Measurements from ENCODE around the gene DNAAF5. TPM values are rescaled to one million over a fixed set of nuclear protein-coding genes. Genes with fewer than 3 reads are reported as not detected.

The DNAAF5 gene
- total and polyA plus RNA-seq, 2 of the 13 experiments (the other 11 are each of a cell fraction or from before 2014, with no cell fraction given), result 11.9 to 21.5 TPM

- peak; percentile 58; the same call in 1 of the 2 replicates for TF ChIP-seq ZHX1 (CRISPR knock-in tag; IDR thresholded peaks at IDR 0.05; ENCODE audit: low read depth)
- peak; percentile 86; the same call in 1 of the 2 replicates for TF ChIP-seq ELF3 (CRISPR knock-in tag; IDR thresholded peaks at IDR 0.05)
- TF ChIP-seq GLMP (CRISPR knock-in tag; IDR thresholded peaks at IDR 0.05; ENCODE audit: borderline replicate concordance), result no peak
- no peak for TF ChIP-seq LBX2 (CRISPR knock-in tag; IDR thresholded peaks at IDR 0.05; ENCODE audit: borderline replicate concordance)
- TF ChIP-seq ZNF570 (CRISPR knock-in tag; IDR thresholded peaks at IDR 0.05; ENCODE audit: borderline replicate concordance), result no peak
- TF ChIP-seq NFKB2 (CRISPR knock-in tag; IDR thresholded peaks at IDR 0.05; ENCODE audit: borderline replicate concordance), result peak; percentile 65; the same call in 1 of the 2 replicates
- no peak for TF ChIP-seq BCLAF1 (IDR thresholded peaks at IDR 0.05)
- TF ChIP-seq HDAC1 (CRISPR knock-in tag; IDR thresholded peaks at IDR 0.05), result peak; percentile 80; the same call in 1 of the 2 replicates
- TF ChIP-seq NFYB (CRISPR knock-in tag; IDR thresholded peaks at IDR 0.05), result no peak
- 0 out of 2 replicates have a peak, but pooled peaks have one; percentile 75 for TF ChIP-seq ZNF589 (CRISPR knock-in tag; conservative IDR thresholded peaks at IDR 0.05)
- TF ChIP-seq ZNF431 (CRISPR knock-in tag; IDR thresholded peaks at IDR 0.05; ENCODE audit: borderline replicate concordance, low read depth), result no peak
- TF ChIP-seq ZNF772 (CRISPR knock-in tag; IDR thresholded peaks at IDR 0.05), result peak; percentile 72; the same call in 1 of the 2 replicates
- TF ChIP-seq HINFP (CRISPR knock-in tag; IDR thresholded peaks at IDR 0.05; ENCODE audit: low read depth), result no peak
- TF ChIP-seq SNAPC4 (CRISPR knock-in tag; IDR thresholded peaks at IDR 0.05), result no peak
- peak; percentile 87 for TF ChIP-seq HDAC2 (CRISPR knock-in tag; IDR thresholded peaks at IDR 0.05)
Observed at GRCh38 chr7:732094-732541, 5.6 kb downstream of the DNAAF5 start (continued).

Data from HepG2 (cell line).